Neural crest cell (in vitro differentiated cells): Measurements from ENCODE around the gene GRIN2A. TPM values are rescaled to one million over a fixed set of nuclear protein-coding genes. Genes with fewer than 3 reads are reported as not detected.

Experiments used
- DNase-seq: peaks from one replicate; pipeline ENCODE4 v3.0.0; 2021; ENCODE audit warnings: low read depth, mixed read lengths, low spot score
- H3K27ac Mint-ChIP-seq: one replicate; pipeline ENCODE4 v1.8.0; 2021; ENCODE audit warnings: mild to moderate bottlenecking, mixed read lengths; ENCODE audit not compliant: unreplicated experiment
- H3K27me3 Mint-ChIP-seq: 2 replicates; pipeline ENCODE4 v1.8.0; 2021; ENCODE audit warnings: low read depth, mild to moderate bottlenecking, mixed read lengths
- H3K36me3 Mint-ChIP-seq: 2 replicates; pipeline ENCODE4 v1.8.0; 2021; ENCODE audit warnings: low read depth, mild to moderate bottlenecking, mixed read lengths
- H3K4me1 Mint-ChIP-seq: 2 replicates; pipeline ENCODE4 v1.8.0; 2021; ENCODE audit warnings: mixed read lengths
- H3K4me3 Mint-ChIP-seq: one replicate; pipeline ENCODE4 v1.8.0; 2021; ENCODE audit warnings: mild to moderate bottlenecking, mixed read lengths
- H3K9me3 Mint-ChIP-seq: 2 replicates; pipeline ENCODE4 v1.8.0; 2021; ENCODE audit warnings: mixed read lengths
- CTCF ChIP-seq: fragments of 200-600 bp; sonication (generic); conservative IDR thresholded peaks from 2 replicates; pipeline ENCODE4 v1.5.0; 2021; ENCODE audit warnings: antibody characterized with exemption, mild to moderate bottlenecking
- total RNA-seq: library from RNA; stranded (reverse); gene quantifications from 2 replicates; pipeline ENCODE4 v1.2.1, GENCODE V29; 2021

GRIN2A gene
- total RNA-seq, 1 donor from 2014 or later = 0.09 TPM

- TF ChIP-seq CTCF = no peak
- H3K4me1 Mint-ChIP-seq = no peaks in the 10 kb centered on the region
- no peaks in the 10 kb centered on the region for H3K36me3 Mint-ChIP-seq
- peaks cover 25% of the 10 kb centered on the region for H3K27me3 Mint-ChIP-seq
- peak overlapping the region; percentile 43 for H3K27ac Mint-ChIP-seq
- no peak overlapping the region for H3K4me3 Mint-ChIP-seq
- peaks cover 7% of the 10 kb centered on the region for H3K9me3 Mint-ChIP-seq
- no peak for DNase-seq
Observed at GRCh38 chr16:10200637-10201586, 18.7 kb upstream of the GRIN2A start.

- no peak for DNase-seq
Observed at GRCh38 chr16:10196999-10197398, 14.8 kb upstream of the GRIN2A start.

GRCh38 chr16:10191096-10191495 lies 8.9 kb upstream of the GRIN2A start:
- Mint-ChIP-seq H3K27me3 (peaks cover 36% of the 10 kb centered on the region), H3K27ac (no peak overlapping the region), H3K4me1 (no peaks in the 10 kb centered on the region), H3K4me3 (no peak overlapping the region), H3K9me3 (no peaks in the 10 kb centered on the region), H3K36me3 (no peaks in the 10 kb centered on the region)
- TF ChIP-seq CTCF = no peak
- DNase-seq = no peak

More at GRCh38 chr16:10196999-10197398, 14.8 kb upstream of the GRIN2A start:
- no peak for TF ChIP-seq CTCF
- Mint-ChIP-seq H3K27me3 (peaks cover 39% of the 10 kb centered on the region), H3K9me3 (no peaks in the 10 kb centered on the region), H3K4me3 (no peak overlapping the region), H3K4me1 (no peaks in the 10 kb centered on the region), H3K36me3 (no peaks in the 10 kb centered on the region), H3K27ac (no peak overlapping the region)

GRCh38 chr16:10189861-10190390 lies 7.7 kb upstream of the GRIN2A start:
- Mint-ChIP-seq H3K4me1 (no peaks in the 10 kb centered on the region), H3K9me3 (no peaks in the 10 kb centered on the region), H3K27me3 (peaks cover 41% of the 10 kb centered on the region), H3K4me3 (no peak overlapping the region), H3K36me3 (no peaks in the 10 kb centered on the region), H3K27ac (no peak overlapping the region)
- no peak for DNase-seq
- TF ChIP-seq CTCF = no peak

- no peak for TF ChIP-seq CTCF
- no peaks in the 10 kb centered on the region for H3K36me3 Mint-ChIP-seq
- no peak overlapping the region for H3K27ac Mint-ChIP-seq
- peaks cover 49% of the 10 kb centered on the region for H3K27me3 Mint-ChIP-seq
- DNase-seq = no peak
- no peaks in the 10 kb centered on the region for H3K9me3 Mint-ChIP-seq
- no peak overlapping the region for H3K4me3 Mint-ChIP-seq
- peaks cover 4% of the 10 kb centered on the region for H3K4me1 Mint-ChIP-seq
Observed at GRCh38 chr16:10188236-10188635, 6.0 kb upstream of the GRIN2A start.
